ENCODE measurements around the gene CAMK4. TPM values are rescaled to one million over a fixed set of nuclear protein-coding genes. Genes with fewer than 3 reads are reported as not detected.

CAMK4 gene
- total and polyA plus RNA-seq, 9 of the 15 experiments (the other 6 are each of a cell fraction or from before 2014, with no cell fraction given) = 0.35 TPM; not detected in 8

- TF ChIP-seq ERF (CRISPR knock-in tag; IDR thresholded peaks at IDR 0.05) = no peak
- no peak for TF ChIP-seq NFE2L1 (tag; IDR thresholded peaks at IDR 0.05; ENCODE audit: borderline replicate concordance, low read depth)
- no peak for TF ChIP-seq ZNF354B (CRISPR knock-in tag; IDR thresholded peaks at IDR 0.05)
- no peak for TF ChIP-seq ZSCAN32 (CRISPR knock-in tag; IDR thresholded peaks at IDR 0.05)
Measured at GRCh38 chr5:111461255-111461671, 237.1 kb downstream of the CAMK4 start (continued).

- no peak for FAIRE-seq
- CTCF ChIA-PET (ENCODE audit: low intra/inter-chr PET ratio) = interaction anchor here (1.3 kb wide), 1 partner anchor 304 kb away, joined by 6 read pairs; no protein-coding TSS in a partner anchor
- BruUV-seq (replicated peaks) = no TSS peak
- ATAC-seq = no peak
- Histone ChIP-seq H4K20me1 (replicated peaks; ENCODE audit: control insufficient read depth, insufficient read depth, low read length) (no peaks in the 10 kb centered on the region), H3K79me2 (ENCODE audit: control insufficient read depth, insufficient read depth, low read length) (no peaks in the 10 kb centered on the region), H3K9me1 (ENCODE audit: control insufficient read depth, insufficient read depth, low read length) (no peaks in the 10 kb centered on the region), H3K4me2 (ENCODE audit: insufficient read depth, low read length) (no peak overlapping the region), H3K27me3 (ENCODE audit: control insufficient read depth in 2 of 2, insufficient read depth in 2 of 2, low read length in 2 of 2) (peaks cover 0 to 6% of the 10 kb centered on the region in 2 experiments; a peak in 2 of 5 replicates), H3K9ac (ENCODE audit: insufficient read depth in 1 of 2, low read depth in 2 of 2, low read length in 2 of 2) (no peak overlapping the region), H3K4me1 (replicated peaks in 1 of 2; ENCODE audit: control insufficient read depth in 2 of 2, insufficient read depth in 2 of 2, low read length in 2 of 2) (no peaks in the 10 kb centered on the region), H3K4me3 (no peak overlapping the region), H3K36me3 (ENCODE audit: control insufficient read depth, insufficient read depth, low read length) (no peaks in the 10 kb centered on the region), H3K9me3 (replicated peaks; ENCODE audit: control insufficient read depth, insufficient read depth, low read depth, low read length) (no peaks in the 10 kb centered on the region), H2AFZ (ENCODE audit: low read depth, low read length) (no peak overlapping the region), H3K27ac (ENCODE audit: extremely low read depth, low read depth, low read length) (no peak overlapping the region)
- 0% methylated on average over 2 of the region's 2 CpGs for WGBS (ENCODE audit: insufficient coverage, low coverage, missing lambda C conversion rate)
- POLR2A ChIA-PET = no interaction called here
- intact Hi-C loops (cut with micrococcal nuclease) (loop anchor here (5.0 kb wide), 1 partner anchor 305 kb away; no protein-coding TSS in a partner anchor), in situ Hi-C loops (cut with MboI) (no loop called here)
- DNase-seq (ENCODE audit: extremely low read depth in 1 of 4, low spot score in 3 of 4) = no peak
- TF ChIP-seq TARDBP (IDR thresholded peaks at IDR 0.05) (no peak), NFRKB (IDR thresholded peaks at IDR 0.05; ENCODE audit: low read depth) (no peak), ZNF830 (CRISPR knock-in tag; IDR thresholded peaks at IDR 0.05) (no peak), BRD9 (IDR thresholded peaks at IDR 0.05; ENCODE audit: low read depth, partially characterized antibody) (no peak), MXD1 (CRISPR knock-in tag; IDR thresholded peaks at IDR 0.05; ENCODE audit: borderline replicate concordance, poor library complexity, severe bottlenecking) (no peak), PYGO2 (tag; IDR thresholded peaks at IDR 0.05) (no peak), HOMEZ (CRISPR knock-in tag; IDR thresholded peaks at IDR 0.05) (no peak), MLX (CRISPR knock-in tag; conservative IDR thresholded peaks at IDR 0.05) (no peak), E2F5 (CRISPR knock-in tag; IDR thresholded peaks at IDR 0.05) (no peak), L3MBTL2 (IDR thresholded peaks at IDR 0.05) (no peak), OTX1 (CRISPR knock-in tag; IDR thresholded peaks at IDR 0.05) (no peak), MAFK (IDR thresholded peaks at IDR 0.05; ENCODE audit: low read length) (no peak), ZBTB34 (CRISPR knock-in tag; IDR thresholded peaks at IDR 0.05) (no peak), SREBF2 (CRISPR knock-in tag; IDR thresholded peaks at IDR 0.05) (no peak), ZNF780A (CRISPR knock-in tag; IDR thresholded peaks at IDR 0.05) (no peak)
Measured at GRCh38 chr5:111461934-111462333, 237.8 kb downstream of the CAMK4 start.
